ENCODE measurements around the gene KIRREL1. TPM values are rescaled to one million over a fixed set of nuclear protein-coding genes. Genes with fewer than 3 reads are reported as not detected.
A peak's percentile ranks its signal among the peaks of the same experiment; 100 is the strongest.

Gene KIRREL1
- total RNA-seq, 1 donor from 2014 or later = 195 TPM

- Histone ChIP-seq H4K20me1 (ENCODE audit: insufficient read depth, low read length) (peaks cover 93% of the 10 kb centered on the region), H3K9ac (ENCODE audit: low read length) (no peak overlapping the region), H3K27me3 (ENCODE audit: insufficient read depth, low read length) (no peaks in the 10 kb centered on the region), H3K4me1 (ENCODE audit: insufficient read depth, low read length) (peaks cover 33% of the 10 kb centered on the region), H3K36me3 (ENCODE audit: insufficient read depth, low read length) (no peaks in the 10 kb centered on the region), H3K4me2 (ENCODE audit: low read length) (peak overlapping the region; percentile 10), H3K4me3 (ENCODE audit: insufficient read depth, low read depth, low read length) (no peak overlapping the region), H2AFZ (ENCODE audit: low read depth, low read length) (no peak overlapping the region), H3K27ac (ENCODE audit: low read depth, low read length) (no peak overlapping the region), H3K9me3 (ENCODE audit: insufficient read depth, low read depth, low read length) (no peaks in the 10 kb centered on the region), H3K79me2 (ENCODE audit: insufficient read depth, low read length) (peaks cover 97% of the 10 kb centered on the region)
- Mint-ChIP-seq H3K27ac (ENCODE audit: unreplicated experiment) (peak overlapping the region; percentile 59), H3K4me3 (ENCODE audit: unreplicated experiment) (no peak overlapping the region), H3K36me3 (ENCODE audit: low read depth, unreplicated experiment) (peaks cover 17% of the 10 kb centered on the region), H3K9me3 (ENCODE audit: unreplicated experiment) (no peaks in the 10 kb centered on the region), H3K27me3 (ENCODE audit: low read depth, unreplicated experiment) (no peaks in the 10 kb centered on the region), H3K4me1 (ENCODE audit: low read depth, unreplicated experiment) (peaks cover 62% of the 10 kb centered on the region)
- FAIRE-seq (peak; percentile 17), DNase-seq (ENCODE audit: low read depth) (no peak)
- TF ChIP-seq, protein P1, sequence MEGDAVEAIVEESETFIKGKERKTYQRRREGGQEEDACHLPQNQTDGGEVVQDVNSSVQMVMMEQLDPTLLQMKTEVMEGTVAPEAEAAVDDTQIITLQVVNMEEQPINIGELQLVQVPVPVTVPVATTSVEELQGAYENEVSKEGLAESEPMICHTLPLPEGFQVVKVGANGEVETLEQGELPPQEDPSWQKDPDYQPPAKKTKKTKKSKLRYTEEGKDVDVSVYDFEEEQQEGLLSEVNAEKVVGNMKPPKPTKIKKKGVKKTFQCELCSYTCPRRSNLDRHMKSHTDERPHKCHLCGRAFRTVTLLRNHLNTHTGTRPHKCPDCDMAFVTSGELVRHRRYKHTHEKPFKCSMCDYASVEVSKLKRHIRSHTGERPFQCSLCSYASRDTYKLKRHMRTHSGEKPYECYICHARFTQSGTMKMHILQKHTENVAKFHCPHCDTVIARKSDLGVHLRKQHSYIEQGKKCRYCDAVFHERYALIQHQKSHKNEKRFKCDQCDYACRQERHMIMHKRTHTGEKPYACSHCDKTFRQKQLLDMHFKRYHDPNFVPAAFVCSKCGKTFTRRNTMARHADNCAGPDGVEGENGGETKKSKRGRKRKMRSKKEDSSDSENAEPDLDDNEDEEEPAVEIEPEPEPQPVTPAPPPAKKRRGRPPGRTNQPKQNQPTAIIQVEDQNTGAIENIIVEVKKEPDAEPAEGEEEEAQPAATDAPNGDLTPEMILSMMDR (IDR thresholded peaks at IDR 0.05; ENCODE audit: insufficient read depth, low read depth, low read length) = no peak
- no peak for TF ChIP-seq EZH2 (IDR thresholded peaks at IDR 0.05; ENCODE audit: insufficient read depth, low read length)
These were observed 45.9 kb downstream of the KIRREL1 start for GRCh38 chr1:158039380-158039779.

DNA sequence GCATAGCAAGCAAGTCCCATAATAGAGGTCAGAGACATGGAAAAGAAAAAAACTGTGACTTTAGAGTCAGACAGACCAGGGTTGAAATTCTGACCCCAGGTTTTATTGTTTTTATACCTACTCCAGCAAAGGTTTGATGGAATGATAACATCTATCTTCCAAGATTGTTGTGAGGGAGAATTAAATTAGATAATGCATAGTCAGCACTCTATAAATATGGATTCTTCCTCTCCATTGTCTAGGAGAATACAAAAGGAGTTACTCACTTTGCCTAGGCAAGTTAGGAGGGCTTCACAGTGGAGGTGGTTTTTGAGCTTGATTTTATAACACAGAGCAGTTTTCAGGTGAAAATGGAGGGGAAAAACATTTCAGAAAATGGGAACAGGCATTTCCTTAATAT is 46.9 kb downstream of the KIRREL1 start:
- no peak overlapping the region for H3K4me3 Mint-ChIP-seq (ENCODE audit: unreplicated experiment)
- Histone ChIP-seq H3K27ac (ENCODE audit: low read depth, low read length) (no peak overlapping the region), H3K27me3 (ENCODE audit: insufficient read depth, low read length) (no peaks in the 10 kb centered on the region), H3K79me2 (ENCODE audit: insufficient read depth, low read length) (peaks cover 96% of the 10 kb centered on the region), H3K4me3 (ENCODE audit: insufficient read depth, low read depth, low read length) (no peak overlapping the region), H2AFZ (ENCODE audit: low read depth, low read length) (no peak overlapping the region), H3K4me2 (ENCODE audit: low read length) (no peak overlapping the region), H3K9ac (ENCODE audit: low read length) (no peak overlapping the region), H3K9me3 (ENCODE audit: insufficient read depth, low read depth, low read length) (no peaks in the 10 kb centered on the region), H4K20me1 (ENCODE audit: insufficient read depth, low read length) (peaks cover 94% of the 10 kb centered on the region), H3K4me1 (ENCODE audit: insufficient read depth, low read length) (peaks cover 38% of the 10 kb centered on the region), H3K36me3 (ENCODE audit: insufficient read depth, low read length) (no peaks in the 10 kb centered on the region)
- H3K36me3 Mint-ChIP-seq (ENCODE audit: low read depth, unreplicated experiment) = peaks cover 17% of the 10 kb centered on the region
- peaks cover 63% of the 10 kb centered on the region for H3K4me1 Mint-ChIP-seq (ENCODE audit: low read depth, unreplicated experiment)
- peak overlapping the region; percentile 59 for H3K27ac Mint-ChIP-seq (ENCODE audit: unreplicated experiment)
- TF ChIP-seq EZH2 (IDR thresholded peaks at IDR 0.05; ENCODE audit: insufficient read depth, low read length) = no peak
- TF ChIP-seq, protein P1 (IDR thresholded peaks at IDR 0.05; ENCODE audit: insufficient read depth, low read depth, low read length) = no peak
- no peaks in the 10 kb centered on the region for H3K9me3 Mint-ChIP-seq (ENCODE audit: unreplicated experiment)
- H3K27me3 Mint-ChIP-seq (ENCODE audit: low read depth, unreplicated experiment) = no peaks in the 10 kb centered on the region
- DNase-seq (ENCODE audit: low read depth) (no peak), FAIRE-seq (no peak)

- DNase-seq (ENCODE audit: low read depth) (no peak), FAIRE-seq (no peak)
- peaks cover 96% of the 10 kb centered on the region for H4K20me1 ChIP-seq (ENCODE audit: insufficient read depth, low read length)
- no peaks in the 10 kb centered on the region for H3K27me3 ChIP-seq (ENCODE audit: insufficient read depth, low read length)
- H3K9ac ChIP-seq (ENCODE audit: low read length) = no peak overlapping the region
- H2AFZ ChIP-seq (ENCODE audit: low read depth, low read length) = no peak overlapping the region
- Mint-ChIP-seq H3K4me3 (ENCODE audit: unreplicated experiment) (no peak overlapping the region), H3K9me3 (ENCODE audit: unreplicated experiment) (no peaks in the 10 kb centered on the region), H3K36me3 (ENCODE audit: low read depth, unreplicated experiment) (peaks cover 19% of the 10 kb centered on the region), H3K27me3 (ENCODE audit: low read depth, unreplicated experiment) (no peaks in the 10 kb centered on the region), H3K4me1 (ENCODE audit: low read depth, unreplicated experiment) (peaks cover 66% of the 10 kb centered on the region), H3K27ac (ENCODE audit: unreplicated experiment) (no peak overlapping the region)
- no peak overlapping the region for H3K4me3 ChIP-seq (ENCODE audit: insufficient read depth, low read depth, low read length)
- H3K4me2 ChIP-seq (ENCODE audit: low read length) = peak overlapping the region; percentile 8
- H3K4me1 ChIP-seq (ENCODE audit: insufficient read depth, low read length) = peaks cover 34% of the 10 kb centered on the region
- H3K27ac ChIP-seq (ENCODE audit: low read depth, low read length) = no peak overlapping the region
- H3K79me2 ChIP-seq (ENCODE audit: insufficient read depth, low read length) = peaks cover 92% of the 10 kb centered on the region
- no peaks in the 10 kb centered on the region for H3K9me3 ChIP-seq (ENCODE audit: insufficient read depth, low read depth, low read length)
- H3K36me3 ChIP-seq (ENCODE audit: insufficient read depth, low read length) = no peaks in the 10 kb centered on the region
- TF ChIP-seq, protein P1 (IDR thresholded peaks at IDR 0.05; ENCODE audit: insufficient read depth, low read depth, low read length) = no peak
- no peak for TF ChIP-seq EZH2 (IDR thresholded peaks at IDR 0.05; ENCODE audit: insufficient read depth, low read length)
These were observed 49.8 kb downstream of the KIRREL1 start for GRCh38 chr1:158043232-158043631.
